GM12892 (cell line): ENCODE data around the gene LAMP5.

Experiments used
- POLR2A ChIP-seq: IDR thresholded peaks from 2 replicates; pipeline ENCODE4 v1.6.1; 2011; ENCODE audit warnings: low read depth, low read length, control low read depth
- POLR2AphosphoS5 ChIP-seq: IDR thresholded peaks from 2 replicates; pipeline ENCODE4 v1.6.1; 2011; ENCODE audit warnings: low read depth, low read length, control low read depth
- TAF1 ChIP-seq: IDR thresholded peaks from 2 replicates; pipeline ENCODE4 v1.6.1; 2011; ENCODE audit warnings: low read depth, mild to moderate bottlenecking, control low read depth, low read length, borderline replicate concordance

DNA sequence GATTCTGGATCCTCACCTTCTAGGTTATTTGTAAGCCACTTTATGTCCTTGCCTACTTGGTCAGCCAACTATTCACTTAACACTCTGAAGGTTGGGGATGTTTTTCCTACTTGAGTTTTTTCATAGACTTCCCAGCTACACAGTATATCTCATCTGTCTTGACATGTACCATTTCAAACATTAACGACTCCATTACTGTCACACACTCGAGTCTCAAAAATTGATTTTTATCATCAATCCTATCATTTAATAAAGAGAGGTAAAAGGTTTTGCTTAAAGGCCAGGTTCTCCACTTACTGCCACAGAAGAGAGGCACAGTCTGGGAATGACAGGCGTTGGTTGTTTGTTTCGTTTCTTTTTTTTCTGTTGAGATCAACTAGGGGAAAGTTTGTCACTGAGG lies 38.2 kb upstream of the LAMP5 start:
- TF ChIP-seq POLR2A (no peak), TAF1 (no peak), POLR2AphosphoS5 (no peak)
